Cardiac fibroblast (primary cell): ENCODE results near the gene DAB2.

Source experiments
- DNase-seq, 2 donors: peaks; one replicate each; pipeline versions ENCODE4 v3.0.0 to v3.0.0-alpha.2; 2010; ENCODE audit warnings: low read depth in 2 of 2
- H3K4me3 ChIP-seq, 2 donors: replicated peaks in 1 of 2; 1 replicate in 1 of 2; 2 replicates in 1 of 2; pipeline ENCODE4 v1.5.1; 2011; ENCODE audit warnings: low read depth in 2 of 2, low read length in 2 of 2, mild to moderate bottlenecking in 2 of 2, moderate library complexity in 1 of 2
- TF ChIP-seq, protein P1 (sequence below): IDR thresholded peaks from one replicate; pipeline ENCODE4 v1.5.1; 2011; ENCODE audit warnings: low read depth, mild to moderate bottlenecking, low read length, inconsistent platforms

DAB2 gene

DNA sequence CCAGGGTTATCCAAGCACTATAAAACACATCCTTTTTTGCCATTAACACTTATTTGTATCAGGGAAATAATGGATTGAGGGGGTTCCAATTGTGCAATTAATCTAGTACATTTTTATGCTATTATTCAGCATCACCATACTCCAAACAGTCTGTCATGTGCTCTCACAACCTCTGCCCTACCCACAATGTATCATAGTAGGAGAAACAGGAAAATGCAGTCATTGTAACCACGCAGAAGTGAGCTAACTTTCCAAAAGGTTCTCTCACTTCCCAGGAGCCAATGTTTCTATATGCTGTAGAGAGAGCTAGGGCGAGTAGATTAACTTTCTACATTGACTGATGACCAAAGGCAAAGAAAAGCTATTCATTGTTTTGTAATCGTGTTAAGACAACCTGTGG lies 29.8 kb downstream of the DAB2 start:
- TF ChIP-seq, protein P1, sequence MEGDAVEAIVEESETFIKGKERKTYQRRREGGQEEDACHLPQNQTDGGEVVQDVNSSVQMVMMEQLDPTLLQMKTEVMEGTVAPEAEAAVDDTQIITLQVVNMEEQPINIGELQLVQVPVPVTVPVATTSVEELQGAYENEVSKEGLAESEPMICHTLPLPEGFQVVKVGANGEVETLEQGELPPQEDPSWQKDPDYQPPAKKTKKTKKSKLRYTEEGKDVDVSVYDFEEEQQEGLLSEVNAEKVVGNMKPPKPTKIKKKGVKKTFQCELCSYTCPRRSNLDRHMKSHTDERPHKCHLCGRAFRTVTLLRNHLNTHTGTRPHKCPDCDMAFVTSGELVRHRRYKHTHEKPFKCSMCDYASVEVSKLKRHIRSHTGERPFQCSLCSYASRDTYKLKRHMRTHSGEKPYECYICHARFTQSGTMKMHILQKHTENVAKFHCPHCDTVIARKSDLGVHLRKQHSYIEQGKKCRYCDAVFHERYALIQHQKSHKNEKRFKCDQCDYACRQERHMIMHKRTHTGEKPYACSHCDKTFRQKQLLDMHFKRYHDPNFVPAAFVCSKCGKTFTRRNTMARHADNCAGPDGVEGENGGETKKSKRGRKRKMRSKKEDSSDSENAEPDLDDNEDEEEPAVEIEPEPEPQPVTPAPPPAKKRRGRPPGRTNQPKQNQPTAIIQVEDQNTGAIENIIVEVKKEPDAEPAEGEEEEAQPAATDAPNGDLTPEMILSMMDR = no peak
- DNase-seq = peak; percentile 83 to 92
- no peak overlapping the region for H3K4me3 ChIP-seq

DNA sequence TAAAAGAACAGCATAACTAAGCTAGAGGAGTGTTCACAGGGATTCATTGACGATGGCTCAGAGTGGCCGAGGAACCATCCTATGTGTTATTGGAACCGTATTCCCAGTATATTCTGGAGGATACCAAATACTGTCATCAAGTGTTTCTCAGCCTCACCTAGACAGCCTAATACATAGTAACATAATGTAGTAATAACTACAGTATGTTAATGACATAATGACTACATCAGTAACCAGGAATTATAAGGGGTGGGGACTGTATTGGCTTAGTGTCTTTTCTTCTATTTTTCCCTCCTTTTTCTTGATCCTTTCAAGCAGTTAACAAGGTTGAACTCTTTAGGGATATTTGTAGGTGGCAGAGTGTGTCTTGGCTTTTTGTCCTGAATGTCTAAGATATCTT lies 33.8 kb downstream of the DAB2 start:
- no peak overlapping the region for H3K4me3 ChIP-seq
- TF ChIP-seq, protein P1 = no peak
- no peak for DNase-seq

DNA sequence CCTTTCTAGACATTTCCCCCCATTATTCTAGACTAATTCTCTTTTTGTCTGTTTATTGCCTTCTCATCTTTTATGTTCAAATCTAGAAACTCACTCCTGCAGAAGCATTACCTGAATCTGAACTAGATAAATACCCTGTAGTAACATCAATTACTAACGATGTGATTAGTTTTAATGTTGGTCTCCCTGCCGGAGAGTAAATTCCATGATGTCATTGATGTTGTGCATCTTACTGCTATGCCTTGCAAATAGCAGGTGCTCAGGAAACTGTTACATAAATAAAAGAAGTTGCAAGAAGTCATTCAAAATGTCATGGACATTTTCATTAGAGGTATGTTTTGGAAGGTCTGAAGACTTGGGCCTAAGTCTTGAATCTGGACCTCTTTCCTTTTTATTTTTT lies 37.5 kb downstream of the DAB2 start:
- H3K4me3 ChIP-seq = no peak overlapping the region
- DNase-seq = no peak
- TF ChIP-seq, protein P1 = no peak

DNA sequence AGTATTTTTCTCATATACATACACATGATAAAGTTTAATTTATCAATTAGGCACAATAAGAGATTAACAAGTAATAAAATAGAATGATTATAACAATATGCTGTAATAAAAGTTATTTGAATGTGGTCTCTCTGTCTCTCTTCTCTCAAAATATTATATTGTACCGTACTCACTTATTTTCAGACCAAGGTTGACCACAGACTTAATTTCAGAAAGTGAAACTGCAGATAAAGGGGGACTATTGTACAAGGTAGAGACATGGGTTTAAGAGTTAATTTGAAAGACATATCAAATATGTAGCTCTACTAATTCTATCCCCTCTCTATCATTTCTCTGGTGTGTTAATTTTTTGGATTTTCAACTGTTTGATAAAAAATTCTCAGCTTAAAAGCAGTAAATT lies 40.5 kb downstream of the DAB2 start:
- DNase-seq = no peak
- H3K4me3 ChIP-seq = no peak overlapping the region
- TF ChIP-seq, protein P1 = no peak

DNA sequence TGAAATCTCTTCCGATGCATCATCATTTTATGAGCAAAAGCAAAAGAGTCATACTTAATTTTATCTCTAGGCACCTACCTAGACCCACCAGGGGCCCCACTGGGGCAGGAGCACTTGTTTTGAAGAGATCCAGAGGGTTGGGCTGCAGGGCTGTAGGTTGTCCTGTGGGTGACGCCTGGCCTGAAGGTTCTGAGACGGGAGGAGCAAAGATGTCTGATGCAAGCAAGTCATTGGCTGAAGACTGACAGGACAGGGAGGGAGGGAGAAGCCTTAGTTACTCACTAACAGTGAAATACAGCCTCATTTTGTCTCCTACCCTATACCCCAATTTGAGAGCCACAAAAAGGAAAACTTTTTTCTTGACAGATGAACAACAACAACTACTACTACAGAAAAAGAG lies 43.4 kb downstream of the DAB2 start:
- H3K4me3 ChIP-seq = no peak overlapping the region
- TF ChIP-seq, protein P1 = no peak
- no peak for DNase-seq

DNA sequence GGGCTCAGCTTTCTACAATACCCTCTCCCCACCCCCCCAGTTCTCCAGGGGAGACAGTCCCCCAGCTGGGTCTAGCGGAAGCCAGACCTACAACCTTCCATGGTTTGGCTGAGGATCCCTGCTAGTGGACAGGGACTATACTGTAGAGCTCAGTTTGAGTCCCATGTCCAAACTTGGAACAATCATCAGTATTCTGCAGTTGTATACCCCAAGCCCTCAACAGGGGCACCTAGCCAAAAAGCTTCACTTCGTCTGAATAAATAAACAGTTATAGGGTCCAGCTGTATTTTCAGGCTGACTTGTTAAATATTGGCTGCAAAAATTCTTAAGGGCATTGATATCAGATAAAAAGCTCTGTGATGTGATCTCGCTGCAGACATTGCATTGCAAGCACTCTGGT lies 45.1 kb downstream of the DAB2 start:
- DNase-seq = no peak
- TF ChIP-seq, protein P1 = no peak
- H3K4me3 ChIP-seq = no peak overlapping the region

DNA sequence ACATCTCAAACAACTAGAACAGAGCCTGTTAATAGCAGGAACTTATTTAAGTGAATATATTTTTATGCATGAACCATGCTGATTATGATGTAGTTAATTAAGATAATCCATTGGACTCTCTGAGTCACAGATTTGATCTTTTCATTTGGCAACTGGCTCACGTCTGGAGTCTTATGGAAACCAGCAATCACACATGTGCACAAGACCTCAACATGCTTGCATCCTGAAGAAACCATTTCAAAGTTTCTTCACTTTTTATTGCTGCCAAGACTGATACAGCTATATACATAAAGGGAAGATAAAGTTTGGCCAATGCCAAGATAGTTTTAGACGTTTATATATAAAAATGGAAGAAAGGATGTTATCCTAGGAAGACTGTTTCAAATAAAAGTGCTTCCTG lies 47.2 kb downstream of the DAB2 start:
- H3K4me3 ChIP-seq = no peak overlapping the region
- TF ChIP-seq, protein P1 = no peak
- no peak for DNase-seq
